Measurements from ENCODE around the gene C2CD2. TPM values are rescaled to one million over a fixed set of nuclear protein-coding genes. Genes with fewer than 3 reads are reported as not detected.

C2CD2 gene
- total and polyA plus RNA-seq, 2 of the 4 experiments (the other 2 are of a cell fraction), result 15.6 to 25.3 TPM

DNA sequence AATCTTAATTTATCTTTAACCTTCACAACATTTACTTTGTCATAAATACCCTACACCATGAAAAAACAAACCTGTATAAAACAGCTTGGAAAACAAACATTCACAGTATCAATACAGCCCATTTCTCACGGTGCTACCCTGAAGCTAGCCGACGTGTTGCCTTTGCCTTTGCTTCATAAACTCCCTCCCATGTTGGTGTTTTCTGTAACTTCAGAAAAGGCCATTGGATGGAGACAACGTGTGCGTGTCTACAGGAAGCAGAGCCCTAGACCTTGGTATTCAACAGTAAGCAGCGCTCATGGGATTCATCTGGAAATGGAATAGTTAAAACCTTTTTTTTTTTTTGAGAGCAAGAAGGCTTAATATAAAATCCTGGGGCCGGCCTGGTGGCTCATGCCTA is 67.5 kb downstream of the C2CD2 start:
- BruUV-seq (replicated peaks), result no TSS peak
- CTCF ChIA-PET, result no interaction called here
- H4K91ac ChIP-seq (ENCODE audit: insufficient read depth, low read depth, low read length), result no peak overlapping the region
- WGBS, 2 experiments (ENCODE audit: extremely low coverage in 2 of 2, insufficient read length in 1 of 2), result 87% methylated on average over 3 of the region's 7 CpGs; no CpG with 5 or more reads in 1 of the 2 experiments
- dilution Hi-C loops (cut with HindIII; ENCODE audit: low sequenced_read_pairs, unreplicated experiment), result no loop called here
- H3K56ac ChIP-seq (ENCODE audit: extremely low read depth, insufficient read depth, low read length), result no peak overlapping the region
- no peak overlapping the region for H2AK9ac ChIP-seq (replicated peaks; ENCODE audit: low read depth, low read length, poor library complexity)
- H4K8ac ChIP-seq (ENCODE audit: low read depth in 2 of 2, low read length in 2 of 2), result no peak overlapping the region
- no peak overlapping the region for H2BK5ac ChIP-seq (ENCODE audit: low read depth, low read length, poor library complexity, severe bottlenecking)
- no peak overlapping the region for H3K27ac ChIP-seq (ENCODE audit: insufficient read depth, low read length)
- H4K5ac ChIP-seq (ENCODE audit: low read depth, low read length), result no peak overlapping the region
- no peak overlapping the region for H2BK15ac ChIP-seq (ENCODE audit: low read depth, low read length)
- intact Hi-C loops (cut with micrococcal nuclease), result no loop called here
- no peak overlapping the region for H2AK5ac ChIP-seq (ENCODE audit: low read depth, low read length)
- H4K20me1 ChIP-seq (ENCODE audit: insufficient read depth, low read length), result no peaks in the 10 kb centered on the region; the same call in 1 of the 2 replicates
- peaks cover 14% of the 10 kb centered on the region for H3K36me3 ChIP-seq (ENCODE audit: control insufficient read depth, insufficient read depth, low read length)
- POLR2A ChIA-PET (ENCODE audit: unreplicated experiment), result no interaction called here
- no peak overlapping the region for H3K4me3 ChIP-seq (ENCODE audit: insufficient read depth, low read depth, low read length)
- in situ Hi-C loops (cut with MboI; ENCODE audit: low sequenced_read_pairs), result no loop called here
- no peak overlapping the region for H2BK20ac ChIP-seq (ENCODE audit: low read depth, low read length)
- H3K4ac ChIP-seq (ENCODE audit: low read depth, low read length), result no peak overlapping the region
- DNase-seq (no peak), ATAC-seq (ENCODE audit: low read depth) (no peak)
- H3K9ac ChIP-seq (ENCODE audit: low read depth, low read length), result no peak overlapping the region
- H2BK120ac ChIP-seq (ENCODE audit: low read depth, low read length), result no peak overlapping the region
- H3K14ac ChIP-seq (replicated peaks; ENCODE audit: low read depth, low read length), result no peak overlapping the region
- H3K18ac ChIP-seq (ENCODE audit: low read depth, low read length), result no peak overlapping the region
- TF ChIP-seq NFE2L2 (IDR thresholded peaks at IDR 0.05; ENCODE audit: low read depth, low read length) (no peak), CHD1 (IDR thresholded peaks at IDR 0.05; ENCODE audit: low read depth, low read length) (no peak), CEBPB (IDR thresholded peaks at IDR 0.05; ENCODE audit: low read depth, low read length) (no peak), MAZ (IDR thresholded peaks at IDR 0.05; ENCODE audit: borderline replicate concordance, low read depth, low read length) (no peak), POLR2A (IDR thresholded peaks at IDR 0.05; ENCODE audit: low read depth, low read length) (no peak), MXI1 (IDR thresholded peaks at IDR 0.05; ENCODE audit: borderline replicate concordance, low read depth, low read length) (no peak), FOS (IDR thresholded peaks at IDR 0.05; ENCODE audit: low read depth, low read length) (no peak), MAFK (IDR thresholded peaks at IDR 0.05; ENCODE audit: low read depth, low read length) (no peak), RCOR1 (IDR thresholded peaks at IDR 0.05; ENCODE audit: insufficient replicate concordance, low read length) (no peak), BHLHE40 (IDR thresholded peaks at IDR 0.05; ENCODE audit: low read depth, low read length) (no peak), RAD21 (IDR thresholded peaks at IDR 0.05; ENCODE audit: low read length) (no peak), RFX5 (IDR thresholded peaks at IDR 0.05; ENCODE audit: low read depth, low read length) (no peak), SMC3 (IDR thresholded peaks at IDR 0.05; ENCODE audit: low read depth, low read length) (no peak)
- TF ChIP-seq, protein P1, sequence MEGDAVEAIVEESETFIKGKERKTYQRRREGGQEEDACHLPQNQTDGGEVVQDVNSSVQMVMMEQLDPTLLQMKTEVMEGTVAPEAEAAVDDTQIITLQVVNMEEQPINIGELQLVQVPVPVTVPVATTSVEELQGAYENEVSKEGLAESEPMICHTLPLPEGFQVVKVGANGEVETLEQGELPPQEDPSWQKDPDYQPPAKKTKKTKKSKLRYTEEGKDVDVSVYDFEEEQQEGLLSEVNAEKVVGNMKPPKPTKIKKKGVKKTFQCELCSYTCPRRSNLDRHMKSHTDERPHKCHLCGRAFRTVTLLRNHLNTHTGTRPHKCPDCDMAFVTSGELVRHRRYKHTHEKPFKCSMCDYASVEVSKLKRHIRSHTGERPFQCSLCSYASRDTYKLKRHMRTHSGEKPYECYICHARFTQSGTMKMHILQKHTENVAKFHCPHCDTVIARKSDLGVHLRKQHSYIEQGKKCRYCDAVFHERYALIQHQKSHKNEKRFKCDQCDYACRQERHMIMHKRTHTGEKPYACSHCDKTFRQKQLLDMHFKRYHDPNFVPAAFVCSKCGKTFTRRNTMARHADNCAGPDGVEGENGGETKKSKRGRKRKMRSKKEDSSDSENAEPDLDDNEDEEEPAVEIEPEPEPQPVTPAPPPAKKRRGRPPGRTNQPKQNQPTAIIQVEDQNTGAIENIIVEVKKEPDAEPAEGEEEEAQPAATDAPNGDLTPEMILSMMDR (conservative IDR thresholded peaks at IDR 0.05; ENCODE audit: low read depth, low read length), result no peak
- TF ChIP-seq, protein P2, sequence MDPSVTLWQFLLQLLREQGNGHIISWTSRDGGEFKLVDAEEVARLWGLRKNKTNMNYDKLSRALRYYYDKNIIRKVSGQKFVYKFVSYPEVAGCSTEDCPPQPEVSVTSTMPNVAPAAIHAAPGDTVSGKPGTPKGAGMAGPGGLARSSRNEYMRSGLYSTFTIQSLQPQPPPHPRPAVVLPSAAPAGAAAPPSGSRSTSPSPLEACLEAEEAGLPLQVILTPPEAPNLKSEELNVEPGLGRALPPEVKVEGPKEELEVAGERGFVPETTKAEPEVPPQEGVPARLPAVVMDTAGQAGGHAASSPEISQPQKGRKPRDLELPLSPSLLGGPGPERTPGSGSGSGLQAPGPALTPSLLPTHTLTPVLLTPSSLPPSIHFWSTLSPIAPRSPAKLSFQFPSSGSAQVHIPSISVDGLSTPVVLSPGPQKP (IDR thresholded peaks at IDR 0.05; ENCODE audit: borderline replicate concordance, low read depth, low read length), result no peak
- TF ChIP-seq, protein P3, sequence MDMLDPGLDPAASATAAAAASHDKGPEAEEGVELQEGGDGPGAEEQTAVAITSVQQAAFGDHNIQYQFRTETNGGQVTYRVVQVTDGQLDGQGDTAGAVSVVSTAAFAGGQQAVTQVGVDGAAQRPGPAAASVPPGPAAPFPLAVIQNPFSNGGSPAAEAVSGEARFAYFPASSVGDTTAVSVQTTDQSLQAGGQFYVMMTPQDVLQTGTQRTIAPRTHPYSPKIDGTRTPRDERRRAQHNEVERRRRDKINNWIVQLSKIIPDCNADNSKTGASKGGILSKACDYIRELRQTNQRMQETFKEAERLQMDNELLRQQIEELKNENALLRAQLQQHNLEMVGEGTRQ (IDR thresholded peaks at IDR 0.05; ENCODE audit: low read depth, low read length), result no peak
- peaks cover 2% of the 10 kb centered on the region; the same call in 1 of the 2 replicates for H3K4me1 ChIP-seq (ENCODE audit: control insufficient read depth, insufficient read depth, low read length)
- peaks cover 6% of the 10 kb centered on the region; the same call in 1 of the 2 replicates for H3K9me1 ChIP-seq (ENCODE audit: insufficient read depth, low read length)
- H3K23ac ChIP-seq (ENCODE audit: low read depth, low read length), result no peak overlapping the region
- H3K4me2 ChIP-seq (ENCODE audit: low read depth, low read length), result no peak overlapping the region
- H3K27me3 ChIP-seq (ENCODE audit: control insufficient read depth, insufficient read depth, low read length), result no peaks in the 10 kb centered on the region
- no peaks in the 10 kb centered on the region for H3K79me1 ChIP-seq (ENCODE audit: low read depth in 1 of 2, low read length in 2 of 2)
- no peak overlapping the region for H2AFZ ChIP-seq (replicated peaks; ENCODE audit: low read length, poor library complexity)
- H3K9me3 ChIP-seq (ENCODE audit: control insufficient read depth, insufficient read depth, low read length), result no peaks in the 10 kb centered on the region
